Measurements from ENCODE around the gene NUDT14. TPM values are rescaled to one million over a fixed set of nuclear protein-coding genes. Genes with fewer than 3 reads are reported as not detected.

Gene NUDT14
- total RNA-seq, 4 donors from 2014 or later: 17.0 to 53.9 (median 32.6) TPM

GRCh38 chr14:105219043-105219612 is 38.0 kb upstream of the NUDT14 start:
- H3K4me1 ChIP-seq: no peaks in the 10 kb centered on the region
- H3K9me3 ChIP-seq: no peaks in the 10 kb centered on the region
- intact Hi-C loops (cut with DNase I; ENCODE audit: low total_unique reads) (loop anchor here (2.0 kb wide), 1 partner anchor 76 kb away; no protein-coding TSS in a partner anchor), in situ Hi-C loops (cut with MboI; ENCODE audit: low pct_ligation_motif_present in 1 of 4, low pct_unique_long_range_greater_than_20kb in 1 of 4, low sequenced_read_pairs in 3 of 4) (no loop called here)
- DNase-seq: no peak
- peaks cover 0 to 9% (median 4%) of the 10 kb centered on the region in 4 donors for H3K36me3 ChIP-seq
- H3K27ac ChIP-seq: no peak overlapping the region
- no peak overlapping the region for H3K4me3 ChIP-seq
- WGBS, 2 donors (ENCODE audit: low coverage in 1 of 2): 96% methylated on average over 29 of the region's 29 CpGs; no CpG with 5 or more reads in 1 of the 2 donors
- H3K27me3 ChIP-seq: no peaks in the 10 kb centered on the region
- TF ChIP-seq CTCF (IDR thresholded peaks at IDR 0.05) (no peak), EP300 (IDR thresholded peaks at IDR 0.05; ENCODE audit: low read depth) (no peak), POLR2A (IDR thresholded peaks at IDR 0.05) (no peak), POLR2AphosphoS5 (IDR thresholded peaks at IDR 0.05) (no peak)

- intact Hi-C loops (cut with DNase I; ENCODE audit: low total_unique reads) (loop anchor here (2.0 kb wide), 1 partner anchor 76 kb away; no protein-coding TSS in a partner anchor), in situ Hi-C loops (cut with MboI; ENCODE audit: low pct_ligation_motif_present in 1 of 4, low pct_unique_long_range_greater_than_20kb in 1 of 4, low sequenced_read_pairs in 3 of 4) (no loop called here)
- no peak overlapping the region for H3K4me3 ChIP-seq
- H3K36me3 ChIP-seq: peaks cover 0 to 9% (median 4%) of the 10 kb centered on the region in 4 donors
- WGBS, 2 donors (ENCODE audit: low coverage in 1 of 2): 86% methylated on average over 8 of the region's 19 CpGs; no CpG with 5 or more reads in 1 of the 2 donors
- no peak for DNase-seq
- TF ChIP-seq POLR2A (IDR thresholded peaks at IDR 0.05): no peak
- TF ChIP-seq CTCF (IDR thresholded peaks at IDR 0.05): no peak
- TF ChIP-seq EP300 (IDR thresholded peaks at IDR 0.05; ENCODE audit: low read depth): no peak
- TF ChIP-seq POLR2AphosphoS5 (IDR thresholded peaks at IDR 0.05): no peak
- no peaks in the 10 kb centered on the region for H3K4me1 ChIP-seq
- H3K27me3 ChIP-seq: no peaks in the 10 kb centered on the region
- no peaks in the 10 kb centered on the region for H3K9me3 ChIP-seq
- H3K27ac ChIP-seq: no peak overlapping the region
Measured at GRCh38 chr14:105218611-105219010, 37.5 kb upstream of the NUDT14 start.

- Histone ChIP-seq H3K9me3 (no peaks in the 10 kb centered on the region), H3K27ac (no peak overlapping the region), H3K4me1 (no peaks in the 10 kb centered on the region), H3K36me3 (peaks cover 0 to 9% (median 4%) of the 10 kb centered on the region in 4 donors), H3K4me3 (no peak overlapping the region), H3K27me3 (no peaks in the 10 kb centered on the region)
- in situ Hi-C loops (cut with MboI; ENCODE audit: low pct_ligation_motif_present in 1 of 4, low pct_unique_long_range_greater_than_20kb in 1 of 4, low sequenced_read_pairs in 3 of 4) (no loop called here), intact Hi-C loops (cut with DNase I; ENCODE audit: low total_unique reads) (loop anchor here (2.0 kb wide), 1 partner anchor 77 kb away; no protein-coding TSS in a partner anchor)
- DNase-seq: no peak
- WGBS, 2 donors (ENCODE audit: low coverage in 1 of 2): 97% methylated on average over 11 of the region's 11 CpGs; no CpG with 5 or more reads in 1 of the 2 donors
- no peak for TF ChIP-seq CTCF (IDR thresholded peaks at IDR 0.05)
- no peak for TF ChIP-seq POLR2A (IDR thresholded peaks at IDR 0.05)
- TF ChIP-seq EP300 (IDR thresholded peaks at IDR 0.05; ENCODE audit: low read depth): no peak
- no peak for TF ChIP-seq POLR2AphosphoS5 (IDR thresholded peaks at IDR 0.05)
Measured at GRCh38 chr14:105217774-105218173, 36.7 kb upstream of the NUDT14 start.

- DNase-seq: no peak
- no peak overlapping the region for H3K4me3 ChIP-seq
- no peaks in the 10 kb centered on the region for H3K27me3 ChIP-seq
- TF ChIP-seq EP300 (IDR thresholded peaks at IDR 0.05; ENCODE audit: low read depth) (no peak), POLR2AphosphoS5 (IDR thresholded peaks at IDR 0.05) (no peak), POLR2A (IDR thresholded peaks at IDR 0.05) (no peak), CTCF (IDR thresholded peaks at IDR 0.05) (no peak)
- H3K36me3 ChIP-seq: peaks cover 0 to 8% (median 4%) of the 10 kb centered on the region in 4 donors
- intact Hi-C loops (cut with DNase I; ENCODE audit: low total_unique reads) (no loop called here), in situ Hi-C loops (cut with MboI; ENCODE audit: low pct_ligation_motif_present in 1 of 4, low pct_unique_long_range_greater_than_20kb in 1 of 4, low sequenced_read_pairs in 3 of 4) (no loop called here)
- H3K9me3 ChIP-seq: no peaks in the 10 kb centered on the region
- WGBS, 2 donors (ENCODE audit: low coverage in 1 of 2): 91% methylated on average over 20 of the region's 30 CpGs; no CpG with 5 or more reads in 1 of the 2 donors
- no peak overlapping the region for H3K27ac ChIP-seq
- no peaks in the 10 kb centered on the region for H3K4me1 ChIP-seq
Measured at GRCh38 chr14:105216490-105217247, 35.6 kb upstream of the NUDT14 start.

Data from transverse colon (tissue), 4 donors.